ENCODE measurements around the gene ATP6V1F. TPM values are rescaled to one million over a fixed set of nuclear protein-coding genes. Genes with fewer than 3 reads are reported as not detected.

The ATP6V1F gene
- total RNA-seq, 1 donor from 2014 or later: 123 TPM

DNA sequence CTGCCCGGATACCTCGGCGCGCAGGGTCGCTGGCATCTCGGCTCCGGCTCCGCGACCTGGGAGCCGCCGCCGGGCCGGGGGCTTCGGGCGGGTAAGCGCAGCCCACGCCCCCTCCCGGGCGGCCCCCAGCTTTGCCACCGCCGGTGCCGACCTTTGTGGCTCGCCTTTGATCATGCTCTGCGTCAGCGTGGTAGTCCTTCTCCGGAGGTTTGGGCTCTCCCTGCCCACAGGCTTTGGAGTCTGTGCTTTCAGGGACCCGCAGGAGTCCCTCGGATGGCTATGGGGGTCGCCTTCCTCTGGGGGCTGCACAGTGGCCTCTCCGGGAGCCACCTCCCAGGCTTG, 7.3 kb downstream of the ATP6V1F start:
- Mint-ChIP-seq H3K27me3 (ENCODE audit: low read depth) (peaks cover 27% of the 10 kb centered on the region), H3K27ac (no peak overlapping the region), H3K4me3 (peak overlapping the region; percentile 69), H3K4me1 (peaks cover 32% of the 10 kb centered on the region), H3K36me3 (peaks cover 11% of the 10 kb centered on the region), H3K9me3 (no peaks in the 10 kb centered on the region)
- TF ChIP-seq, protein P1, sequence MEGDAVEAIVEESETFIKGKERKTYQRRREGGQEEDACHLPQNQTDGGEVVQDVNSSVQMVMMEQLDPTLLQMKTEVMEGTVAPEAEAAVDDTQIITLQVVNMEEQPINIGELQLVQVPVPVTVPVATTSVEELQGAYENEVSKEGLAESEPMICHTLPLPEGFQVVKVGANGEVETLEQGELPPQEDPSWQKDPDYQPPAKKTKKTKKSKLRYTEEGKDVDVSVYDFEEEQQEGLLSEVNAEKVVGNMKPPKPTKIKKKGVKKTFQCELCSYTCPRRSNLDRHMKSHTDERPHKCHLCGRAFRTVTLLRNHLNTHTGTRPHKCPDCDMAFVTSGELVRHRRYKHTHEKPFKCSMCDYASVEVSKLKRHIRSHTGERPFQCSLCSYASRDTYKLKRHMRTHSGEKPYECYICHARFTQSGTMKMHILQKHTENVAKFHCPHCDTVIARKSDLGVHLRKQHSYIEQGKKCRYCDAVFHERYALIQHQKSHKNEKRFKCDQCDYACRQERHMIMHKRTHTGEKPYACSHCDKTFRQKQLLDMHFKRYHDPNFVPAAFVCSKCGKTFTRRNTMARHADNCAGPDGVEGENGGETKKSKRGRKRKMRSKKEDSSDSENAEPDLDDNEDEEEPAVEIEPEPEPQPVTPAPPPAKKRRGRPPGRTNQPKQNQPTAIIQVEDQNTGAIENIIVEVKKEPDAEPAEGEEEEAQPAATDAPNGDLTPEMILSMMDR (IDR thresholded peaks at IDR 0.05; ENCODE audit: unreplicated experiment): no peak
- no peak for DNase-seq (ENCODE audit: low spot score in 2 of 2, unreplicated experiment in 2 of 2)

DNA sequence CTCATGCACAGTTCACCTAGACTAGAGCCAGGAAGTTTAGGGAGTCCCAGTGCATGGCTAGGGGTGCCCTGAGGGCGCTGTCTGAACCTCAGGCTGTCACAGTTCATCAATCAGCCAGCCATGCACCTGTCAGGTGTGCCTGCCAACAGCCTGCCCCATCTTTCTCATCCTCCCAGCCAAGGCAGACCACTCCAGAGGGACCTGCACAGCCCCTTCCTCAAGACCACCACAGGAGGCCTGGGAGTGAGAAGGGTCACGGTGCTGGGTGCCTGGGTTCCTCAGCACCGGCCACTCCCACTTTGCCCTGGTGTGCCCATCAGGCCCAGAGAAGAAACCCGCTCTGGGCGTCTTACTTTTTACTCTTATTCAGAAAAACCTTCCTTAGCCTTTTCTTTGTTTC, 8.4 kb downstream of the ATP6V1F start:
- no peak overlapping the region for H3K27ac Mint-ChIP-seq
- H3K27me3 Mint-ChIP-seq (ENCODE audit: low read depth): peaks cover 27% of the 10 kb centered on the region
- TF ChIP-seq, protein P1 (IDR thresholded peaks at IDR 0.05; ENCODE audit: unreplicated experiment): no peak
- peaks cover 29% of the 10 kb centered on the region for H3K4me1 Mint-ChIP-seq
- no peaks in the 10 kb centered on the region for H3K9me3 Mint-ChIP-seq
- DNase-seq (ENCODE audit: low spot score in 2 of 2, unreplicated experiment in 2 of 2): no peak
- H3K4me3 Mint-ChIP-seq: peak overlapping the region; percentile 69
- peaks cover 3% of the 10 kb centered on the region for H3K36me3 Mint-ChIP-seq

DNA sequence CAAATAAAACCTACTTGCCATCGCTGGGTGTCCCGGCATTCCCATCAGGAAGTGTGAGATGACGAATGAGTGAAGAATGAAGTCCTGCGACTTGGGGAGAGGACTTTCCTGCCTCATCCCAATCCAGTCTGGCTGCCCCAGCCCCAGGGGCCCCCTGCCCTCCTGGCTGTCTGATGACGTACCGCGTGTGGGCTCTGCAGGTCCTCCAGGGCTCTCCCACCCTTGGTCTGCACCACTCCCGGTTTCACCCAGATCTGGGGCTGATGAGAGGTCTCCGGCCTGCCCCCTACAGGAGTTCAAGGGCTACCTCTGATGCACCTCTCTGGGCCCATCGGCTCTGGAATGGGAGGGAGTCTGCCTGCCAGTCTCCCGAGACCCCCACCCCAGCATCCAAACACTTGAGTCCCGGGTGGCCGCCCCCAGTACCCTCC, 9.8 kb downstream of the ATP6V1F start:
- no peaks in the 10 kb centered on the region for H3K36me3 Mint-ChIP-seq

DNA sequence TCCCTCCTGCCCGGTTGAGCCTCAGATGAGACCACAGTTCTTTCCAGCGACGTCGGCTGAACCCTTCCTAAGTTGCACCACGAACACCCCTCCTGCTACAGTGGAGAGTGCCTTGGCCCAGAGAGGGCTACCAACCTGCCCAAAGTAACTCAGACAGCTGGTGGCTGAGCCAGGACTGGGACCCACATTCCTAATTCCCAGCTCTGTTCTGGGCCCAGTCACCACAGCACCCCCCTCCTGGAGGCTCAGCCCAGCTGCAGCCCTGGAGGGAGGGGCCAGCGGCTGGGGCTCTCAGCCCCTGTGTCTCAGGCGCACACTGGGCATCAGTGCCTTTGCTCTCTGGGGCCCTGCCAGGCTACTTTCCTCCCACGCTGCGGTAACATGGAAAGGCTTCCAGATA, 10.6 kb downstream of the ATP6V1F start:
- peaks cover 17% of the 10 kb centered on the region for H3K4me1 Mint-ChIP-seq

More for the DNA sequence above, 9.8 kb downstream of the ATP6V1F start:
- Mint-ChIP-seq H3K4me3 (no peak overlapping the region), H3K27me3 (ENCODE audit: low read depth) (peaks cover 27% of the 10 kb centered on the region), H3K27ac (no peak overlapping the region), H3K9me3 (no peaks in the 10 kb centered on the region), H3K4me1 (peaks cover 23% of the 10 kb centered on the region)
- no peak for DNase-seq (ENCODE audit: low spot score in 2 of 2, unreplicated experiment in 2 of 2)
- TF ChIP-seq, protein P1 (IDR thresholded peaks at IDR 0.05; ENCODE audit: unreplicated experiment): no peak

DNA sequence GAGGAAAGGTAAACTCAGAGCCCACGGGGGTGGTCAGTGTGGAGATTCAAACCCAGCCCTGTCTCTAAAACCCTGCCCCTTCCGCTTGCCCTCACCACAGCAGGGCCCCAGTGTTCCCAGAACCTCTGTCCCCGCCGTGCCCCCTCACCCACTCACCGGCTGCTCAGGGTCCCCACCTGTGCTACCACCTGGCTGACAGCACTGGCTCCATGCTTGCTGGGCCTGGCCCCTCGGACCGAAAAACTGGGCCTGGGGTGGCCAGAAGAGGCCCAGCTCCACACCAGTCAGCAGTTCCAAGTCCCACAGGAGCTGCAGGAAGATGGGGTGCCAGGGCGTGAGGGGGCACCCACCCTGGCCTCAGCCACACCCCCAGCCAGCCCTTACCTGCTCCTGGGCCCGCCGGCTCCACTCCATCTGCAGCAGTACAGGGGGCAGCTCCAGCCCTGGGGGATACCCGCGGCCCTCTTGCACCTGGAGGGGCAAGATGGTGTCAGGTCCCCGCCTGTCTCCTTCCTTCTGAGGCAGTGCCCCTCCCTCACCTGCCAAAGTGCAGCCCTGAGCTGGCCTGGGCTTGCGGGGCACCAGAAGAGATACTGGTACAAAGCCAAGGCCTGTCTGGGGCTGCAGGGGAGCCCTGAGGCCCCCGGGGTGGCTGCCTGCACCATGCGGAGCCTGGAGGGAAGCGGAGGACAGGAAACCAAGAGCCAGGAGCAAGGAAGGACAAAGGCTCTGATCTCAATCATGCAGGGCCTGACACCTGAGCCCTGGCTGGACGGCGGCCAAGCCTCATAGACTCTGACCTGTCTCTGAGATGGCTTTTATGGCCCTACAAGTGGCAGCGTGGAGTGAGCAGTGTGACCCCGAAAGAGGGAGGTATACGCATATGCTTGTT, 11.7 kb downstream of the ATP6V1F start:
- TF ChIP-seq, protein P1 (IDR thresholded peaks at IDR 0.05; ENCODE audit: unreplicated experiment): no peak
- Mint-ChIP-seq H3K36me3 (no peaks in the 10 kb centered on the region), H3K27me3 (ENCODE audit: low read depth) (peaks cover 17% of the 10 kb centered on the region), H3K27ac (no peak overlapping the region), H3K4me3 (no peak overlapping the region), H3K4me1 (peaks cover 10% of the 10 kb centered on the region), H3K9me3 (no peaks in the 10 kb centered on the region)
- no peak for DNase-seq (ENCODE audit: low spot score in 2 of 2, unreplicated experiment in 2 of 2)

More for the DNA sequence above, 10.6 kb downstream of the ATP6V1F start:
- H3K27me3 Mint-ChIP-seq (ENCODE audit: low read depth): peaks cover 24% of the 10 kb centered on the region
- no peaks in the 10 kb centered on the region for H3K9me3 Mint-ChIP-seq
- H3K27ac Mint-ChIP-seq: no peak overlapping the region
- TF ChIP-seq, protein P1 (IDR thresholded peaks at IDR 0.05; ENCODE audit: unreplicated experiment): no peak
- no peaks in the 10 kb centered on the region for H3K36me3 Mint-ChIP-seq
- no peak overlapping the region for H3K4me3 Mint-ChIP-seq
- no peak for DNase-seq (ENCODE audit: low spot score in 2 of 2, unreplicated experiment in 2 of 2)
